HEK293T (cell line): Measurements from ENCODE around the gene CNGB1.

ENCODE experiments used
- CTBP1 ChIP-seq: fragments of 450-650 bp; IDR thresholded peaks from 2 replicates; pipeline ENCODE4 v1.6.1; 2016; ENCODE audit warnings: borderline replicate concordance
- FOXA1 ChIP-seq: fragments of 450-650 bp; IDR thresholded peaks from 2 replicates; pipeline ENCODE4 v1.6.1; 2016; ENCODE audit warnings: mild to moderate bottlenecking
- FOXM1 ChIP-seq: fragments of 450-650 bp; IDR thresholded peaks from 2 replicates; pipeline ENCODE4 v1.6.1; 2017; ENCODE audit warnings: mild to moderate bottlenecking, borderline replicate concordance

DNA sequence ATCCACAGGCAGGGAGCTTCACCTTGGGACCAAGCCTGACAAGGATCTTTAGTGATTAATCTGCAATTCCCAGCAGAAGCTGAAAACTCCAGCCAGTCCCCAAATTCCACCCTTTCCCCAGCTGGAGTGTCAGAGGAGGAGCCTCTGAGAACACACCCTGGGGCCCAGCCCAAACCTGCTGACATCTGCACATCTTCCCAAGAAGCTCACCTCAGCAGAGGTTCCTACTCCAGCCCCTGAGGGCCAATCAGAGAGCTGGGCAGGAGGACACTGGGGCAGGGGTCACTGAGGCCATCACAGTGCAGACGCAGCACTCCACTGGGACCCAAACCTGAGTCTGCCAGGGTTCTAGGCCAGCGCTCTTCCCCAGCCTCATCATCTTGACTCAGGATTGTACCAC, 44.9 kb downstream of the CNGB1 start:
- no peak for TF ChIP-seq FOXA1
- TF ChIP-seq FOXM1, result no peak
- no peak for TF ChIP-seq CTBP1
